GM23338 (cell line): ENCODE measurements around the gene TMCC1. TPM values are rescaled to one million over a fixed set of nuclear protein-coding genes. Genes with fewer than 3 reads are reported as not detected.

ENCODE experiments used
- ATAC-seq: fragments of 200-7000 bp; cut with Tn5 transposase; 3 replicates; pipeline ENCODE4 v1.9.1; 2020
- DNase-seq: peaks from one replicate; pipeline ENCODE4 v3.0.0-alpha.2; 2015; ENCODE audit warnings: low spot score
- H2AFZ ChIP-seq: fragments of 200-600 bp; sonication (generic); 2 replicates; pipeline ENCODE4 v1.8.0; 2016; ENCODE audit warnings: antibody characterized with exemption, mild to moderate bottlenecking, moderate library complexity
- H3F3A ChIP-seq: fragments of 200-600 bp; sonication (generic); replicated peaks from 2 replicates; pipeline ENCODE4 v1.8.0; 2017; ENCODE audit warnings: antibody characterized with exemption, mixed run types, low read depth
- H3K27ac ChIP-seq: fragments of 200-600 bp; sonication (generic); 2 replicates; pipeline ENCODE4 v1.6.1; 2016; ENCODE audit warnings: low read depth
- H3K27me3 ChIP-seq: fragments of 200-600 bp; sonication (generic); 2 replicates; pipeline ENCODE4 v1.8.0; 2016; ENCODE audit warnings: mild to moderate bottlenecking, mixed run types, moderate library complexity; ENCODE audit not compliant: insufficient read depth
- H3K36me3 ChIP-seq: fragments of 200-600 bp; sonication (generic); 2 replicates; pipeline ENCODE4 v1.8.0; 2016; ENCODE audit warnings: mild to moderate bottlenecking; ENCODE audit not compliant: insufficient read depth
- H3K4me1 ChIP-seq: fragments of 200-600 bp; sonication (generic); 2 replicates; pipeline ENCODE4 v1.8.0; 2016; ENCODE audit warnings: mild to moderate bottlenecking, moderate library complexity; ENCODE audit not compliant: insufficient read depth
- H3K4me2 ChIP-seq: fragments of 200-600 bp; sonication (generic); 2 replicates; pipeline ENCODE4 v1.7.1; 2017; ENCODE audit warnings: mixed run types
- H3K4me3 ChIP-seq: fragments of 200-600 bp; sonication (generic); 2 replicates; pipeline ENCODE4 v1.6.1; 2016; ENCODE audit warnings: mixed run types
- H3K79me2 ChIP-seq: fragments of 200-600 bp; sonication (generic); replicated peaks from 2 replicates; pipeline ENCODE4 v1.8.0; 2017; ENCODE audit warnings: mild to moderate bottlenecking; ENCODE audit not compliant: insufficient read depth
- H3K9me2 ChIP-seq: fragments of 200-600 bp; sonication (generic); 2 replicates; pipeline ENCODE4 v1.8.0; 2017; ENCODE audit not compliant: insufficient read depth
- H4K20me1 ChIP-seq: fragments of 200-600 bp; sonication (generic); replicated peaks from 2 replicates; pipeline ENCODE4 v1.8.0; 2017; ENCODE audit warnings: mild to moderate bottlenecking; ENCODE audit not compliant: insufficient read depth
- H3K27ac Mint-ChIP-seq: 2 replicates; pipeline ENCODE4 v1.8.0; 2020; ENCODE audit warnings: inconsistent platforms, mild to moderate bottlenecking, moderate library complexity, mixed read lengths
- H3K27me3 Mint-ChIP-seq: 3 replicates; pipeline ENCODE4 v1.8.0; 2022; ENCODE audit warnings: low read depth, mild to moderate bottlenecking, moderate library complexity, mixed read lengths, inconsistent platforms; ENCODE audit not compliant: insufficient read depth, poor library complexity
- H3K36me3 Mint-ChIP-seq: 3 replicates; pipeline ENCODE4 v1.8.0; 2021; ENCODE audit warnings: low read depth, mild to moderate bottlenecking, inconsistent platforms, moderate library complexity, mixed read lengths
- H3K4me1 Mint-ChIP-seq: 3 replicates; pipeline ENCODE4 v1.8.0; 2020; ENCODE audit warnings: mild to moderate bottlenecking, inconsistent platforms, mixed read lengths
- H3K4me3 Mint-ChIP-seq: 3 replicates; pipeline ENCODE4 v1.8.0; 2021; ENCODE audit warnings: moderate library complexity, mild to moderate bottlenecking, inconsistent platforms, mixed read lengths
- H3K9me3 Mint-ChIP-seq: 3 replicates; pipeline ENCODE4 v1.8.0; 2020; ENCODE audit warnings: moderate library complexity, mild to moderate bottlenecking, inconsistent platforms, mixed read lengths
- CREB1 ChIP-seq: fragments of 250-450 bp; sonication (Bioruptor Pico); IDR thresholded peaks from 2 replicates; pipeline ENCODE4 v1.5.0; 2020; ENCODE audit warnings: low read depth, mild to moderate bottlenecking, moderate library complexity
- EZH2 ChIP-seq: fragments of 200-600 bp; sonication (generic); IDR thresholded peaks from one replicate; pipeline ENCODE4 v1.8.0; 2017; ENCODE audit warnings: antibody characterized with exemption, mild to moderate bottlenecking, low read depth; ENCODE audit not compliant: unreplicated experiment
- EZH2phosphoT487 ChIP-seq: fragments of 200-600 bp; sonication (generic); IDR thresholded peaks from one replicate; pipeline ENCODE4 v1.8.1; 2018; ENCODE audit warnings: antibody characterized with exemption; ENCODE audit not compliant: unreplicated experiment
- JUNB ChIP-seq: IDR thresholded peaks from one replicate; pipeline ENCODE4 v1.6.1; 2016; ENCODE audit warnings: antibody characterized with exemption; ENCODE audit not compliant: unreplicated experiment
- POLR2AphosphoS5 ChIP-seq: IDR thresholded peaks from 2 replicates; pipeline ENCODE4 v1.6.1; 2016; ENCODE audit warnings: antibody characterized with exemption, low read depth
- REST ChIP-seq: IDR thresholded peaks from one replicate; pipeline ENCODE4 v1.6.1; 2018; ENCODE audit warnings: antibody characterized with exemption; ENCODE audit not compliant: unreplicated experiment
- STAT1 ChIP-seq: IDR thresholded peaks from one replicate; pipeline ENCODE4 v1.6.1; 2016; ENCODE audit warnings: antibody characterized with exemption; ENCODE audit not compliant: unreplicated experiment
- ZNF114 ChIP-seq: fragments of 250-450 bp; sonication (Bioruptor Pico); IDR thresholded peaks from 2 replicates; pipeline ENCODE4 v1.5.0; 2020; ENCODE audit warnings: mild to moderate bottlenecking, moderate library complexity
- ZNF331 ChIP-seq: fragments of 250-450 bp; sonication (Bioruptor Pico); IDR thresholded peaks from 2 replicates; pipeline ENCODE4 v1.5.0; 2020; ENCODE audit warnings: low read depth, mild to moderate bottlenecking, moderate library complexity
- polyA plus RNA-seq: library from polyadenylated mRNA; unstranded; fragments of >200 nt; fragmentation: Nextera tagmentation; extraction: Ambion mirVana; gene quantifications from 2 replicates; pipeline ENCODE4 v1.2.1, GENCODE V29; 2016
- total RNA-seq: library from RNA; depleted of rRNA; stranded (reverse); fragments of >200 nt; shearing (Covaris generic); gene quantifications from 2 replicates; pipeline ENCODE4 v1.2.3, GENCODE V29; 2014
- TF ChIP-seq, protein P1 (sequence below): fragments of 250-450 bp; sonication (Bioruptor Pico); IDR thresholded peaks from 2 replicates; pipeline ENCODE4 v1.5.0; 2020; ENCODE audit warnings: mild to moderate bottlenecking, moderate library complexity

Gene TMCC1
- total and polyA plus RNA-seq, 2 experiments from 2014 or later: 8.2 to 18.4 TPM

- TF ChIP-seq, protein P1, sequence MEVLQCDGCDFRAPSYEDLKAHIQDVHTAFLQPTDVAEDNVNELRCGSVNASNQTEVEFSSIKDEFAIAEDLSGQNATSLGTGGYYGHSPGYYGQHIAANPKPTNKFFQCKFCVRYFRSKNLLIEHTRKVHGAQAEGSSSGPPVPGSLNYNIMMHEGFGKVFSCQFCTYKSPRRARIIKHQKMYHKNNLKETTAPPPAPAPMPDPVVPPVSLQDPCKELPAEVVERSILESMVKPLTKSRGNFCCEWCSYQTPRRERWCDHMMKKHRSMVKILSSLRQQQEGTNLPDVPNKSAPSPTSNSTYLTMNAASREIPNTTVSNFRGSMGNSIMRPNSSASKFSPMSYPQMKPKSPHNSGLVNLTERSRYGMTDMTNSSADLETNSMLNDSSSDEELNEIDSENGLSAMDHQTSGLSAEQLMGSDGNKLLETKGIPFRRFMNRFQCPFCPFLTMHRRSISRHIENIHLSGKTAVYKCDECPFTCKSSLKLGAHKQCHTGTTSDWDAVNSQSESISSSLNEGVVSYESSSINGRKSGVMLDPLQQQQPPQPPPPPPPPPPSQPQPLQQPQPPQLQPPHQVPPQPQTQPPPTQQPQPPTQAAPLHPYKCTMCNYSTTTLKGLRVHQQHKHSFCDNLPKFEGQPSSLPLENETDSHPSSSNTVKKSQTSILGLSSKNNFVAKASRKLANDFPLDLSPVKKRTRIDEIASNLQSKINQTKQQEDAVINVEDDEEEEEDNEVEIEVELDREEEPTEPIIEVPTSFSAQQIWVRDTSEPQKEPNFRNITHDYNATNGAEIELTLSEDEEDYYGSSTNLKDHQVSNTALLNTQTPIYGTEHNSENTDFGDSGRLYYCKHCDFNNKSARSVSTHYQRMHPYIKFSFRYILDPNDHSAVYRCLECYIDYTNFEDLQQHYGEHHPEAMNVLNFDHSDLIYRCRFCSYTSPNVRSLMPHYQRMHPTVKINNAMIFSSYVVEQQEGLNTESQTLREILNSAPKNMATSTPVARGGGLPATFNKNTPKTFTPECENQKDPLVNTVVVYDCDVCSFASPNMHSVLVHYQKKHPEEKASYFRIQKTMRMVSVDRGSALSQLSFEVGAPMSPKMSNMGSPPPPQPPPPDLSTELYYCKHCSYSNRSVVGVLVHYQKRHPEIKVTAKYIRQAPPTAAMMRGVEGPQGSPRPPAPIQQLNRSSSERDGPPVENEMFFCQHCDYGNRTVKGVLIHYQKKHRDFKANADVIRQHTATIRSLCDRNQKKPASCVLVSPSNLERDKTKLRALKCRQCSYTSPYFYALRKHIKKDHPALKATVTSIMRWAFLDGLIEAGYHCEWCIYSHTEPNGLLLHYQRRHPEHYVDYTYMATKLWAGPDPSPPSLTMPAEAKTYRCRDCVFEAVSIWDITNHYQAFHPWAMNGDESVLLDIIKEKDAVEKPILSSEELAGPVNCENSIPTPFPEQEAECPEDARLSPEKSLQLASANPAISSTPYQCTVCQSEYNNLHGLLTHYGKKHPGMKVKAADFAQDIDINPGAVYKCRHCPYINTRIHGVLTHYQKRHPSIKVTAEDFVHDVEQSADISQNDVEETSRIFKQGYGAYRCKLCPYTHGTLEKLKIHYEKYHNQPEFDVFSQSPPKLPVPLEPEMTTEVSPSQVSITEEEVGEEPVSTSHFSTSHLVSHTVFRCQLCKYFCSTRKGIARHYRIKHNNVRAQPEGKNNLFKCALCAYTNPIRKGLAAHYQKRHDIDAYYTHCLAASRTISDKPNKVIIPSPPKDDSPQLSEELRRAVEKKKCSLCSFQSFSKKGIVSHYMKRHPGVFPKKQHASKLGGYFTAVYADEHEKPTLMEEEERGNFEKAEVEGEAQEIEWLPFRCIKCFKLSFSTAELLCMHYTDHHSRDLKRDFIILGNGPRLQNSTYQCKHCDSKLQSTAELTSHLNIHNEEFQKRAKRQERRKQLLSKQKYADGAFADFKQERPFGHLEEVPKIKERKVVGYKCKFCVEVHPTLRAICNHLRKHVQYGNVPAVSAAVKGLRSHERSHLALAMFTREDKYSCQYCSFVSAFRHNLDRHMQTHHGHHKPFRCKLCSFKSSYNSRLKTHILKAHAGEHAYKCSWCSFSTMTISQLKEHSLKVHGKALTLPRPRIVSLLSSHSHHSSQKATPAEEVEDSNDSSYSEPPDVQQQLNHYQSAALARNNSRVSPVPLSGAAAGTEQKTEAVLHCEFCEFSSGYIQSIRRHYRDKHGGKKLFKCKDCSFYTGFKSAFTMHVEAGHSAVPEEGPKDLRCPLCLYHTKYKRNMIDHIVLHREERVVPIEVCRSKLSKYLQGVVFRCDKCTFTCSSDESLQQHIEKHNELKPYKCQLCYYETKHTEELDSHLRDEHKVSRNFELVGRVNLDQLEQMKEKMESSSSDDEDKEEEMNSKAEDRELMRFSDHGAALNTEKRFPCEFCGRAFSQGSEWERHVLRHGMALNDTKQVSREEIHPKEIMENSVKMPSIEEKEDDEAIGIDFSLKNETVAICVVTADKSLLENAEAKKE (CRISPR knock-in tag): no peak
- no peak for TF ChIP-seq JUNB
Measured at GRCh38 chr3:129688271-129688895, 205.1 kb downstream of the TMCC1 start (continued).

GRCh38 chr3:129687586-129688125, 205.9 kb downstream of the TMCC1 start:
- peaks cover 46% of the 10 kb centered on the region for H3K4me1 ChIP-seq
- no peak overlapping the region for H2AFZ ChIP-seq
- no peak for DNase-seq
- peaks cover 61% of the 10 kb centered on the region for H3K4me1 Mint-ChIP-seq
- peak overlapping the region; percentile 15 for H3K4me2 ChIP-seq
- H3K4me3 ChIP-seq: peak overlapping the region; percentile 26; the same call in 1 of the 2 replicates
- peaks cover 20% of the 10 kb centered on the region for H3K79me2 ChIP-seq
- H3K27me3 Mint-ChIP-seq: peaks cover 6% of the 10 kb centered on the region
- no peak overlapping the region for H3K27ac ChIP-seq
- no peaks in the 10 kb centered on the region for H3F3A ChIP-seq
- no peaks in the 10 kb centered on the region for H3K36me3 ChIP-seq
- no peaks in the 10 kb centered on the region for H3K9me2 ChIP-seq
- no peaks in the 10 kb centered on the region for H3K36me3 Mint-ChIP-seq
- no peaks in the 10 kb centered on the region for H4K20me1 ChIP-seq
- peak overlapping the region; percentile 89 for H3K27ac Mint-ChIP-seq
- ATAC-seq: no peak
- no peaks in the 10 kb centered on the region for H3K27me3 ChIP-seq
- no peaks in the 10 kb centered on the region for H3K9me3 Mint-ChIP-seq
- peak overlapping the region; percentile 72 for H3K4me3 Mint-ChIP-seq
- TF ChIP-seq POLR2AphosphoS5: no peak
- no peak for TF ChIP-seq ZNF114 (CRISPR knock-in tag)
- no peak for TF ChIP-seq CREB1 (CRISPR knock-in tag)
- TF ChIP-seq EZH2phosphoT487: no peak
- TF ChIP-seq JUNB: no peak
- no peak for TF ChIP-seq STAT1
- no peak for TF ChIP-seq REST
- TF ChIP-seq EZH2: no peak
- TF ChIP-seq ZNF331 (CRISPR knock-in tag): no peak
